AG04450 (cell line): Measurements from ENCODE around the gene TBCEL. TPM values are rescaled to one million over a fixed set of nuclear protein-coding genes. Genes with fewer than 3 reads are reported as not detected.

Experiments used
- CTCF ChIA-PET: fragments of 300-600, 350-600 bp; formaldehyde crosslinking; extraction: SDS; loops from one replicate; lab custom pipeline; 2022; ENCODE audit warnings: antibody characterized with exemption, inconsistent platforms; lab: Charles Lee
- POLR2A ChIA-PET: fragments of 350-600 bp; formaldehyde crosslinking; extraction: SDS; loops from one replicate; lab custom pipeline; 2021; ENCODE audit warnings: antibody characterized with exemption, inconsistent platforms; lab: Yijun Ruan, JAX
- DNase-seq: peaks from one replicate; pipeline ENCODE4 v3.0.0-alpha.2; 2011; ENCODE audit warnings: low read depth, low spot score
- H3K27ac ChIP-seq: one replicate; pipeline ENCODE4 v1.5.1; 2012; ENCODE audit warnings: low read depth, low read length, control low read depth
- H3K27me3 ChIP-seq: one replicate; pipeline ENCODE4 v1.6.0; 2012; ENCODE audit warnings: low read length; ENCODE audit not compliant: control insufficient read depth, insufficient read depth
- H3K4me3 ChIP-seq: 2 replicates; pipeline ENCODE4 v1.5.1; 2011; ENCODE audit warnings: mild to moderate bottlenecking, low read depth, low read length, control low read depth
- H3K9me3 ChIP-seq: 2 replicates; pipeline ENCODE4 v1.5.1; 2012; ENCODE audit warnings: low read length; ENCODE audit not compliant: control insufficient read depth, insufficient read depth
- CTCF ChIP-seq: IDR thresholded peaks from 2 replicates; pipeline ENCODE4 v1.5.1; 2011; ENCODE audit warnings: low read depth, low read length, control low read depth, inconsistent platforms
- polyA plus RNA-seq: library from polyadenylated mRNA; depleted of rRNA; stranded (reverse); fragments of >200 nt; gene quantifications from 2 replicates; pipeline ENCODE4 v1.2.3, GENCODE V29; 2011

TBCEL gene
- polyA plus RNA-seq, 1 experiment = 19.3 TPM

- Histone ChIP-seq H3K27me3 (no peaks in the 10 kb centered on the region), H3K27ac (no peak overlapping the region), H3K9me3 (no peaks in the 10 kb centered on the region), H3K4me3 (no peak overlapping the region)
- ChIA-PET CTCF (interaction anchor here (0.6 to 1.8 kb wide), 2 partner anchors 18 to 1278 kb away, joined by 3 to 5 read pairs; no protein-coding TSS in a partner anchor), POLR2A (interaction anchor here (0.7 kb wide), 1 partner anchor 43 kb away, joined by 4 read pairs; the partner anchor contains the start of gene TBCEL)
- DNase-seq = no peak
- no peak for TF ChIP-seq CTCF
Observed at GRCh38 chr11:121066623-121067022, 42.7 kb downstream of the TBCEL start.

- TF ChIP-seq CTCF = no peak
- H3K9me3 ChIP-seq = no peaks in the 10 kb centered on the region
- no peak for DNase-seq
- no peak overlapping the region for H3K4me3 ChIP-seq
- ChIA-PET CTCF (interaction anchor here (0.5 to 1.8 kb wide), 4 partner anchors 19 to 1945 kb away, joined by 3 to 5 read pairs (median 4); partner anchors contain the start of gene GRIK4), POLR2A (interaction anchor here (0.7 kb wide), 1 partner anchor 43 kb away, joined by 4 read pairs; the partner anchor contains the start of gene TBCEL)
- H3K27me3 ChIP-seq = no peaks in the 10 kb centered on the region
- H3K27ac ChIP-seq = no peak overlapping the region
Observed at GRCh38 chr11:121067026-121067425, 43.1 kb downstream of the TBCEL start.

GRCh38 chr11:121067453-121067852, 43.6 kb downstream of the TBCEL start:
- TF ChIP-seq CTCF = no peak
- Histone ChIP-seq H3K9me3 (no peaks in the 10 kb centered on the region), H3K27ac (no peak overlapping the region), H3K27me3 (no peaks in the 10 kb centered on the region), H3K4me3 (no peak overlapping the region)
- ChIA-PET POLR2A (interaction anchor here (0.7 kb wide), 1 partner anchor 44 kb away, joined by 4 read pairs; the partner anchor contains the start of gene TBCEL), CTCF (interaction anchor here (0.5 to 1.8 kb wide), 4 partner anchors 19 to 1944 kb away, joined by 3 to 5 read pairs (median 4); partner anchors contain the start of gene GRIK4)
- peak; percentile 20 for DNase-seq

- Histone ChIP-seq H3K27ac (no peak overlapping the region), H3K9me3 (no peaks in the 10 kb centered on the region), H3K4me3 (no peak overlapping the region), H3K27me3 (no peaks in the 10 kb centered on the region)
- POLR2A ChIA-PET = no interaction called here
- no peak for DNase-seq
- TF ChIP-seq CTCF = no peak
- CTCF ChIA-PET = interaction anchor here (1.1 to 1.8 kb wide), 2 partner anchors 20 to 557 kb away, joined by 3 to 5 read pairs; partner anchors contain the start of gene GRIK4
Observed at GRCh38 chr11:121067962-121068647, 44.2 kb downstream of the TBCEL start.

GRCh38 chr11:121068787-121069186, 44.9 kb downstream of the TBCEL start:
- H3K9me3 ChIP-seq = no peaks in the 10 kb centered on the region
- no peaks in the 10 kb centered on the region for H3K27me3 ChIP-seq
- no peak overlapping the region for H3K4me3 ChIP-seq
- H3K27ac ChIP-seq = no peak overlapping the region
- ChIA-PET POLR2A (no interaction called here), CTCF (no interaction called here)
- TF ChIP-seq CTCF = no peak
- DNase-seq = no peak
